ENCODE measurements around the gene MROH8.

MROH8 gene

GRCh38 chr20:37209193-37209592, 29.8 kb upstream of the MROH8 start:
- no peak for TF ChIP-seq CTCF (IDR thresholded peaks at IDR 0.05; ENCODE audit: extremely low read depth, insufficient read depth, missing control alignments)
- DNase-seq (ENCODE audit: low spot score) = no peak
- in situ Hi-C loops (cut with MboI; ENCODE audit: low pct_unique_long_range_greater_than_20kb, low sequenced_read_pairs, unreplicated experiment) = no loop called here

GRCh38 chr20:37207171-37207570, 27.8 kb upstream of the MROH8 start:
- in situ Hi-C loops (cut with MboI; ENCODE audit: low pct_unique_long_range_greater_than_20kb, low sequenced_read_pairs, unreplicated experiment) = no loop called here
- no peak for TF ChIP-seq CTCF (IDR thresholded peaks at IDR 0.05; ENCODE audit: extremely low read depth, insufficient read depth, missing control alignments)
- no peak for DNase-seq (ENCODE audit: low spot score)

- no peak for DNase-seq (ENCODE audit: low spot score)
- in situ Hi-C loops (cut with MboI; ENCODE audit: low pct_unique_long_range_greater_than_20kb, low sequenced_read_pairs, unreplicated experiment) = no loop called here
- TF ChIP-seq CTCF (IDR thresholded peaks at IDR 0.05; ENCODE audit: extremely low read depth, insufficient read depth, missing control alignments) = no peak
These were observed 26.4 kb upstream of the MROH8 start for GRCh38 chr20:37205794-37206193.

GRCh38 chr20:37205130-37205529, 25.8 kb upstream of the MROH8 start:
- no peak for DNase-seq (ENCODE audit: low spot score)
- no peak for TF ChIP-seq CTCF (IDR thresholded peaks at IDR 0.05; ENCODE audit: extremely low read depth, insufficient read depth, missing control alignments)
- in situ Hi-C loops (cut with MboI; ENCODE audit: low pct_unique_long_range_greater_than_20kb, low sequenced_read_pairs, unreplicated experiment) = no loop called here

- DNase-seq (ENCODE audit: low spot score) = no peak
- TF ChIP-seq CTCF (IDR thresholded peaks at IDR 0.05; ENCODE audit: extremely low read depth, insufficient read depth, missing control alignments) = no peak
- in situ Hi-C loops (cut with MboI; ENCODE audit: low pct_unique_long_range_greater_than_20kb, low sequenced_read_pairs, unreplicated experiment) = no loop called here
These were observed 24.7 kb upstream of the MROH8 start for GRCh38 chr20:37204056-37204455.

- in situ Hi-C loops (cut with MboI; ENCODE audit: low pct_unique_long_range_greater_than_20kb, low sequenced_read_pairs, unreplicated experiment) = no loop called here
- peak; percentile 67 for TF ChIP-seq CTCF (IDR thresholded peaks at IDR 0.05; ENCODE audit: extremely low read depth, insufficient read depth, missing control alignments)
- DNase-seq (ENCODE audit: low spot score) = no peak
These were observed 23.1 kb upstream of the MROH8 start for GRCh38 chr20:37202267-37202943.

GRCh38 chr20:37201827-37202162, 22.4 kb upstream of the MROH8 start:
- no peak for DNase-seq (ENCODE audit: low spot score)
- TF ChIP-seq CTCF (IDR thresholded peaks at IDR 0.05; ENCODE audit: extremely low read depth, insufficient read depth, missing control alignments) = no peak
- in situ Hi-C loops (cut with MboI; ENCODE audit: low pct_unique_long_range_greater_than_20kb, low sequenced_read_pairs, unreplicated experiment) = no loop called here
